GM18502 (cell line): Measurements from ENCODE around the gene WWP2.
"Not testable (repeated sequence)": the region's sequence is repeated elsewhere in the genome, so short reads cannot be mapped to it uniquely, and the experiment has no call there.

Experiments
- ATAC-seq: cut with Tn5 transposase; IDR thresholded peaks from one replicate; pipeline ENCODE4 v1.9.1; 2021; ENCODE audit warnings: mild to moderate bottlenecking; ENCODE audit not compliant: unreplicated experiment, poor library complexity

WWP2 gene

GRCh38 chr16:69761983-69762813 lies at the start of gene WWP2:
Gene WWP2, plus strand, starts transcription at chr16:69762332. Its CDS starts 24,679 bp downstream, at chr16:69787011.
- ATAC-seq = peak; percentile 77

GRCh38 chr16:69712914-69713581 lies 49.1 kb upstream of the WWP2 start:
- no peak for ATAC-seq

- ATAC-seq = no peak
Observed at GRCh38 chr16:69717066-69717465, 45.1 kb upstream of the WWP2 start.

- ATAC-seq = no peak
Observed at GRCh38 chr16:69718111-69718764, 43.9 kb upstream of the WWP2 start.

- ATAC-seq = no peak
Observed at GRCh38 chr16:69720822-69721430, 41.2 kb upstream of the WWP2 start.

GRCh38 chr16:69721441-69721957 lies 40.6 kb upstream of the WWP2 start:
- ATAC-seq = no peak

- no peak for ATAC-seq
Observed at GRCh38 chr16:69724414-69724873, 37.7 kb upstream of the WWP2 start.

- ATAC-seq = no peak
Observed at GRCh38 chr16:69724981-69725479, 37.1 kb upstream of the WWP2 start.

- ATAC-seq = no peak
Observed at GRCh38 chr16:69725480-69726312, 36.4 kb upstream of the WWP2 start.

- ATAC-seq = peak; percentile 96
Observed at GRCh38 chr16:69726313-69727060, 35.6 kb upstream of the WWP2 start, which contains the start of gene NQO1. Gene NQO1, minus strand, starts transcription at chr16:69726560. Its CDS starts 121 bp downstream, at chr16:69726439.

GRCh38 chr16:69727916-69728270 lies 34.2 kb upstream of the WWP2 start:
- no peak for ATAC-seq

GRCh38 chr16:69729030-69729429 lies 33.1 kb upstream of the WWP2 start:
- ATAC-seq = not testable (repeated sequence)

- not testable (repeated sequence) for ATAC-seq
Observed at GRCh38 chr16:69731280-69731679, 30.9 kb upstream of the WWP2 start.

GRCh38 chr16:69732101-69732500 lies 30.0 kb upstream of the WWP2 start:
- no peak for ATAC-seq

GRCh38 chr16:69741519-69741918 lies 20.6 kb upstream of the WWP2 start:
- no peak for ATAC-seq

- ATAC-seq = no peak
Observed at GRCh38 chr16:69741951-69742904, 19.9 kb upstream of the WWP2 start.
